GM12892 (cell line): ENCODE data around the gene MYNN.

ENCODE experiments used
- DNase-seq: peaks from one replicate; pipeline ENCODE4 v3.0.0; 2011; ENCODE audit not compliant: insufficient read length
- FAIRE-seq: peaks from 2 replicates; lab custom pipeline; 2011; peaks lifted over from hg19 to GRCh38; lab: Jason Lieb, UNC
- POLR2A ChIP-seq: IDR thresholded peaks from 2 replicates; pipeline ENCODE4 v1.6.1; 2011; ENCODE audit warnings: low read depth, low read length, control low read depth
- POLR2AphosphoS5 ChIP-seq: IDR thresholded peaks from 2 replicates; pipeline ENCODE4 v1.6.1; 2011; ENCODE audit warnings: low read depth, low read length, control low read depth
- TAF1 ChIP-seq: IDR thresholded peaks from 2 replicates; pipeline ENCODE4 v1.6.1; 2011; ENCODE audit warnings: low read depth, mild to moderate bottlenecking, control low read depth, low read length, borderline replicate concordance

MYNN gene

DNA sequence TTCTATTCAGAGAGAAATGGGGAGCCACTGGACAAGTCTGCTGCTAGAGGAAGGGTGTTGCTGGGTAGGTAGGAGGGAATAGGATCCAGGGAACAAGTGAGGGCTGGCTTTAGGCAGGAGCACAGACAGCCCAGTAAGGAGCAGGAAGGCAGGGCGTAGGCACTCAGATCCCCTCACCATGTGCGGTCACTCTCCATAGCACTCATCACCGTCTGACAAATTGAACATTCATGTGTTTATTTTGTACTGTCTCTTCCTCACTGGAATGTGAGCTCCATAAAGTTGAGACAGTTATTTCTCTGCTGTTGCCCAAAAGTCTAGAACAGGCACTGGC lies 63.7 kb downstream of the MYNN start:
- TF ChIP-seq POLR2AphosphoS5: no peak
- TF ChIP-seq TAF1: no peak
- TF ChIP-seq POLR2A: no peak
- DNase-seq: no peak
- FAIRE-seq: peak; percentile 79

DNA sequence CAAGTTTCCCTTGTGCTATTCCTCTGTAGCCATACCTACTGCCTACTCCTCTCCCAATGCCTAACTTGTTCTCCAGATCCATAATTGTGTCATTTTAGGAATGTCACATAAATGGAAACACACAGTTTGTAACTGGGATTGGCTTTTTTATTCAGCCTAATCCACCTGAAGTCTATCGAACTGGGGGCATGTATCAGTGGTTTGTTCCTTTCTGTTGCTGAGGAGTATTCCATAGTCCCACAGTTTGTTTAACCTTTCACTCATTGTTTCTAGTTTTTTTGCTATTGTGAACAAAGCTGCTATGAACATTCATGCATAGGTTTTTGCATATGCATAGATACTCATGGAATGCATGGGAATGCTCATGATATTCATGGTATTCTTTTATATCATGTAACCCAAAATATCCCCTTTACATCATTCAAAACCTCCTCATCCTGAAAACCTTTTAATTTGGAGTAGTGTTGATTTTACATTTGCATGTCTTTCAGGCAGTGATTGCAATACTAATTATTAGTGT lies 65.4 kb downstream of the MYNN start:
- TF ChIP-seq TAF1 (no peak), POLR2A (no peak)
- no peak for DNase-seq
- FAIRE-seq: no peak
